Activated T-helper 1 cell treated with anti-CD3 and anti-CD28 coated beads, Interleukin-12 subunit alpha, Interleukin-12 subunit beta, Interleukin-2, Interleukin-4 antibody, amounts not matched to agents 30 ng/mL and 10 ng/mL and 1 ng/mL, durations not matched to agents 14 hours and 24 hours and 36 hours (primary cell): Measurements from ENCODE around the gene SLC49A4. TPM values are rescaled to one million over a fixed set of nuclear protein-coding genes. Genes with fewer than 3 reads are reported as not detected.
"Not testable (repeated sequence)": the region's sequence is repeated elsewhere in the genome, so short reads cannot be mapped to it uniquely, and the experiment has no call there.

Experiments
- DNase-seq: peaks from one replicate; pipeline ENCODE4 v3.0.0; 2021; ENCODE audit warnings: low spot score
- H3K27ac Mint-ChIP-seq: one replicate; pipeline ENCODE4 v1.8.0; 2021; ENCODE audit warnings: mild to moderate bottlenecking, mixed read lengths
- H3K27me3 Mint-ChIP-seq: one replicate; pipeline ENCODE4 v1.8.0; 2022; ENCODE audit warnings: mild to moderate bottlenecking, moderate library complexity, mixed read lengths; ENCODE audit not compliant: insufficient read depth
- H3K36me3 Mint-ChIP-seq: one replicate; pipeline ENCODE4 v1.8.0; 2021; ENCODE audit warnings: low read depth, mixed read lengths
- H3K4me1 Mint-ChIP-seq: one replicate; pipeline ENCODE4 v1.8.0; 2021; ENCODE audit warnings: low read depth, mixed read lengths
- H3K4me3 Mint-ChIP-seq: one replicate; pipeline ENCODE4 v1.8.0; 2021; ENCODE audit warnings: mild to moderate bottlenecking, moderate library complexity, mixed read lengths
- H3K9me3 Mint-ChIP-seq: one replicate; pipeline ENCODE4 v1.8.0; 2021; ENCODE audit warnings: mixed read lengths
- intact Hi-C: fragments of 100-400 bp; cut with micrococcal nuclease; formaldehyde crosslinking; loops from one replicate; pipeline ENCODE4 v1.15.1; 2024
- total RNA-seq: library from RNA; stranded (reverse); gene quantifications from 2 replicates; pipeline ENCODE4 v1.2.3, GENCODE V29; 2022

Gene SLC49A4
- 1.7 and 1.9 TPM in 2 replicates for total RNA-seq

DNA sequence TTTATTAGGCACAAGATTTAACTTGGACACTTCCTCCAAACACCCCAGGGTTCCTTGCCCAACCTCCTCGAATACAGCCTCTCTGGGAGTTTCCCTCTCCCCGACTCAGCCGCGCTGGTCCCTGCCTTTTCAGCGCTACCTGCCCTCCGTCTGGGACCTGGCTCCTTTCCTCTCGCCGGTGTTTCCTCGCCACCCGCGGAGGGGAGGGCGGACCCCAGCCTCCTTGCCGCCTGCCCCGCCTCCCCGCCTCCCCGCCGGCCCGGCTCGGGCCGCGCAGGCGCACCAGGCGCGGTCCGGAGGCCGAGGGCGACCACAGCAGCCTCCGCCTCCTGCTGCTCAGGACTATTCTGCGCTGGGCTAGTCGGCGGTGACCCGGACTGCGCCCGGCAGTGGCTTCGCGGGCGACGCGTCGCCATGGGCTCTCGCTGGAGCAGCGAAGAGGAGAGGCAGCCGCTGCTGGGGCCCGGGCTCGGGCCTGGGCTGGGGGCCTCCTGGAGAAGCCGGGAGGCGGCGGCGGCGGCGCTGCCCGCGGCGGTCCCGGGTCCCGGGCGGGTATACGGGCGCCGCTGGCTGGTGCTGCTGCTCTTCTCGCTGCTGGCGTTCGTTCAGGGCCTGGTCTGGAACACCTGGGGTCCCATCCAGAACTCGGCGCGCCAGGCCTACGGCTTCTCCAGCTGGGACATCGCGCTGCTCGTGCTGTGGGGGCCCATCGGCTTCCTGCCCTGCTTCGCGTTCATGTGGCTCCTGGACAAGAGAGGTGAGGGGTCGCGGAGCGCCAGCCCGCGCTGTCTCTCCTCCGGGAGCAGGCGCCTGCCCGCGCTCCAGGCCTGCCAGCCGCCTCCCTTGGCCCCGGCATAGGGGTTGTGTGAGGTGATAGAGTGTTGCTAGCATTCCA is at the start of gene SLC49A4:
TSS of gene SLC49A4 (plus strand) at position 291 of the 895 bp plus-strand sequence. CDS start at position 415, 124 bp downstream.
- intact Hi-C loops = loop anchor here (1.0 to 10.0 kb wide), 11 partner anchors 62 to 1248 kb away; partner anchors contain the start of genes DTX3L, EAF2, HACD2 and HCLS1
- Mint-ChIP-seq H3K27me3 (no peaks in the 10 kb centered on the region), H3K36me3 (peaks cover 9% of the 10 kb centered on the region), H3K27ac (peak within 1 kb of the TSS; percentile 79), H3K4me1 (peaks cover 39% of the 10 kb centered on the region), H3K9me3 (no peaks in the 10 kb centered on the region), H3K4me3 (peak within 1 kb of the TSS; percentile 89)
- DNase-seq = peak; percentile 71

DNA sequence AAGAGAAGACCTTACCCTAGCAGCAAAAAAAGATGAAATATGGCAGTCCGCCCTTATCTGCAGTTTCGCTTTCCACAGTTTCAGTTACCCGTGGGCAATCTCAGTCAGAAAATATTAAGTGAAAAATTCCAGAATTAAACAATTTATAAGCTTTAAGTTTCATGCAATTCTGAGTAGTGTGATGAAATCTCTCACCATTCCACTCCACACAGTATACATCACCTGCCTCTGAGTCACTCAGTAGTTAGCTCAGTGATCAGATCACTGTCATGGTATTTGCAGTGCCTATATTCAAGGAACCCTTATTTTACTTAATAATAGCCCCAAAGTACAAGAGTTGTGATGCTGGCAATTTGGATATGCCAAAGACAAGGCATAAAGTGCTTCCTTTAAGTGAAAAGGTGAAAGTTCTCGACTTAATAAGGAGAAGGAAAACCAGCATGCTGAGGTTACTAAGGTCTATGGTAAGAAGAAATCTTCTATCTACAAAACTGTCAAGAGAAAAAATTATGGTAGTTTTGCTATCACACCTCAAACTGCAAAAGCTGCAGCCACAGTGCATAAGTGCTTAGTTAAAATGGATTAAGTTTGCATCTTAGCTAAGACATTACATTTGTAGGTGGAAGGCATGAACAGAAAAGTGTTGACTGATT is 49.4 kb upstream of the SLC49A4 start:
- no peak for DNase-seq
- H3K4me1 Mint-ChIP-seq = no peaks in the 10 kb centered on the region
- no peaks in the 10 kb centered on the region for H3K27me3 Mint-ChIP-seq
- intact Hi-C loops = no loop called here
- no peaks in the 10 kb centered on the region for H3K9me3 Mint-ChIP-seq
- no peak overlapping the region for H3K27ac Mint-ChIP-seq
- peaks cover 5% of the 10 kb centered on the region for H3K36me3 Mint-ChIP-seq
- no peak overlapping the region for H3K4me3 Mint-ChIP-seq

DNA sequence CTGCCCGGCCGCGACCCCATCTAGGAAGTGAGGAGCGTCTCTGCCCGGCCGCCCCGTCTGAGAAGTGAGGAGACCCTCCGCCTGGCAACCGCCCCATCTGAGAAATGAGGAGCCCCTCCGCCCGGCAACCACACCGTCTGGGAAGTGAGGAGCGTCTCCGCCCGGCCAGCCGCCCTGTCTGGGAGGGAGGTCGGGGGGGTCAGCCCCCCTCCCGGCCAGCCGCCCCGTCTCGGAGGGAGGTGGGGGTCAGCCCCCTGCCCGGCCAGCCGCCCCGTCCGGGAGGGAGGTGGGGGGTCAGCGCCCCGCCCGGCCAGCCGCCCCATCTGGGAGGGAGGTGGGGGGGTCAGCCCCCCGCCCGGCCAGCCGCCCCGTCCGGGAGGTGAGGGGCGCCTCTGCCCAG is 47.6 kb upstream of the SLC49A4 start:
- DNase-seq, H3K4me3 Mint-ChIP-seq, intact Hi-C loops, H3K9me3 Mint-ChIP-seq, H3K27ac Mint-ChIP-seq, H3K36me3 Mint-ChIP-seq, H3K27me3 Mint-ChIP-seq, H3K4me1 Mint-ChIP-seq: not testable (repeated sequence)

DNA sequence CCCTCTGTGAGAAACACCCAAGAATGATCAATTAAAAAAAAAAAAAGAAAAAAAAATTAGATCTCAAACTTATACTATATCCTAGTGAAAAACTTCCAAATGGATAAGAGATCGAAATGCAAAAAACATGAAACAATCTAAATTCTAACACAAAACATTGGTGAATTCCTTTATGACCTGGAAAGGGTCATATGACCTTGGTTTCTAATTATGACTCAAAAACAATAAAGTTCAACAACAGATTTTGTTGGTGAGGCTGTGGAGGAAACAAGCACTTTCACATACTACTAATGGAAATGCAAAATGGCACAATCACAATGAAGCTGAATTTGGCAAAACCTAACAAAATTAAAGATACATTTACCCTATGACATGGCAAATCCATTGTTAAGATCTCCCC is 46.5 kb upstream of the SLC49A4 start:
- intact Hi-C loops = no loop called here
- no peak for DNase-seq
- Mint-ChIP-seq H3K4me1 (no peaks in the 10 kb centered on the region), H3K36me3 (peaks cover 4% of the 10 kb centered on the region), H3K27ac (no peak overlapping the region), H3K27me3 (no peaks in the 10 kb centered on the region), H3K4me3 (no peak overlapping the region), H3K9me3 (no peaks in the 10 kb centered on the region)

DNA sequence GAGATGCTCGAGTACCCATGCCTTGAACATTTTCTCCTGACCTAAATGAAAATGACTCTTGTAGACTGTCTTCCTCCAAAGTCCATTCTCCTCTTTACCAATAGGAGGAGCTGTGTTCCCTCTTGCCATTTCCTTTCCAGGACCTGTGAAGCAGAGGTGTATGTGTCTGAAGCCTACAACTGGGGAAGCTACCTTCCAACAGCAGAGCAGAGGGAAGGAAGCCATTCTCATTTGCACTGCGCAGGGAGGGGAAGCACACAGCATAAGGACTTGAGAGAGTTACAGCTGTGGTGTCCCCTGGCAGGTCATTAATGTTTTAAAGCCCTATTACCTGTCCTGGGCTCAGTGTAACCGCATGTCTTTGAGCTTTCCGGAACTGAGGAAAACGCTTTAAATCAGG is 39.9 kb upstream of the SLC49A4 start:
- intact Hi-C loops = loop anchor here (1.0 to 10.0 kb wide), 2 partner anchors 170 to 273 kb away; no protein-coding TSS in a partner anchor
- H3K4me3 Mint-ChIP-seq = no peak overlapping the region
- no peak overlapping the region for H3K27ac Mint-ChIP-seq
- H3K4me1 Mint-ChIP-seq = peaks cover 9% of the 10 kb centered on the region
- DNase-seq = no peak
- H3K27me3 Mint-ChIP-seq = no peaks in the 10 kb centered on the region
- H3K36me3 Mint-ChIP-seq = peaks cover 11% of the 10 kb centered on the region
- H3K9me3 Mint-ChIP-seq = no peaks in the 10 kb centered on the region

GRCh38 chr3:122755491-122755890 is 39.4 kb upstream of the SLC49A4 start:
- Mint-ChIP-seq H3K27ac (no peak overlapping the region), H3K27me3 (no peaks in the 10 kb centered on the region), H3K4me3 (no peak overlapping the region), H3K4me1 (peaks cover 9% of the 10 kb centered on the region), H3K36me3 (peaks cover 11% of the 10 kb centered on the region), H3K9me3 (no peaks in the 10 kb centered on the region)
- DNase-seq = no peak
- intact Hi-C loops = loop anchor here (1.0 to 10.0 kb wide), 2 partner anchors 169 to 273 kb away; no protein-coding TSS in a partner anchor

- DNase-seq = no peak
- no peaks in the 10 kb centered on the region for H3K27me3 Mint-ChIP-seq
- intact Hi-C loops = loop anchor here (10.0 kb wide), 1 partner anchor 166 kb away; no protein-coding TSS in a partner anchor
- peaks cover 9% of the 10 kb centered on the region for H3K4me1 Mint-ChIP-seq
- H3K4me3 Mint-ChIP-seq = no peak overlapping the region
- H3K27ac Mint-ChIP-seq = no peak overlapping the region
- peaks cover 7% of the 10 kb centered on the region for H3K36me3 Mint-ChIP-seq
- no peaks in the 10 kb centered on the region for H3K9me3 Mint-ChIP-seq
Observed at GRCh38 chr3:122758877-122759560, 35.9 kb upstream of the SLC49A4 start.

- DNase-seq = no peak
- Mint-ChIP-seq H3K4me1 (peaks cover 9% of the 10 kb centered on the region), H3K27me3 (no peaks in the 10 kb centered on the region), H3K9me3 (no peaks in the 10 kb centered on the region), H3K4me3 (no peak overlapping the region), H3K36me3 (peaks cover 2% of the 10 kb centered on the region), H3K27ac (no peak overlapping the region)
- intact Hi-C loops = no loop called here
Observed at GRCh38 chr3:122760453-122761271, 34.2 kb upstream of the SLC49A4 start.

DNA sequence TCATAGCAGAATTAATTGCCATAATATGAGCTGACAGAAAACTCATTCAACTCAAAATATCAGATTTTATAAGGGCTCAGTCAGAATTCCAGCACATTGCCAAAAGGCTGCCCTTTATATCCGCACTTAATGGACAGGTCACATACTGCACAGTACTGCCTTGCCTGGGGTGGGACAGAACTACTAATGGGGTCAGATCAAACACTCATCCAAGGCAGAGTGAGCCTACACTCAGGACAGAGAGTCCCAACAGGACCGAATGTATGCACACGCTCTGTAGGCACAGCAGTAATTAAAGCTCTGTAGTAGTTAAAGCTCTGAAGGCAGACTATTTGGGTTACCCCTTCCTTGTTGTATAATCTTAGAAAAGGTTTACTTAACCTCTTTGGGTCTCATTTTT is 28.4 kb upstream of the SLC49A4 start:
- no peak overlapping the region for H3K27ac Mint-ChIP-seq
- no peaks in the 10 kb centered on the region for H3K27me3 Mint-ChIP-seq
- DNase-seq = no peak
- no peaks in the 10 kb centered on the region for H3K4me1 Mint-ChIP-seq
- intact Hi-C loops = no loop called here
- no peaks in the 10 kb centered on the region for H3K9me3 Mint-ChIP-seq
- no peak overlapping the region for H3K4me3 Mint-ChIP-seq
- no peaks in the 10 kb centered on the region for H3K36me3 Mint-ChIP-seq

DNA sequence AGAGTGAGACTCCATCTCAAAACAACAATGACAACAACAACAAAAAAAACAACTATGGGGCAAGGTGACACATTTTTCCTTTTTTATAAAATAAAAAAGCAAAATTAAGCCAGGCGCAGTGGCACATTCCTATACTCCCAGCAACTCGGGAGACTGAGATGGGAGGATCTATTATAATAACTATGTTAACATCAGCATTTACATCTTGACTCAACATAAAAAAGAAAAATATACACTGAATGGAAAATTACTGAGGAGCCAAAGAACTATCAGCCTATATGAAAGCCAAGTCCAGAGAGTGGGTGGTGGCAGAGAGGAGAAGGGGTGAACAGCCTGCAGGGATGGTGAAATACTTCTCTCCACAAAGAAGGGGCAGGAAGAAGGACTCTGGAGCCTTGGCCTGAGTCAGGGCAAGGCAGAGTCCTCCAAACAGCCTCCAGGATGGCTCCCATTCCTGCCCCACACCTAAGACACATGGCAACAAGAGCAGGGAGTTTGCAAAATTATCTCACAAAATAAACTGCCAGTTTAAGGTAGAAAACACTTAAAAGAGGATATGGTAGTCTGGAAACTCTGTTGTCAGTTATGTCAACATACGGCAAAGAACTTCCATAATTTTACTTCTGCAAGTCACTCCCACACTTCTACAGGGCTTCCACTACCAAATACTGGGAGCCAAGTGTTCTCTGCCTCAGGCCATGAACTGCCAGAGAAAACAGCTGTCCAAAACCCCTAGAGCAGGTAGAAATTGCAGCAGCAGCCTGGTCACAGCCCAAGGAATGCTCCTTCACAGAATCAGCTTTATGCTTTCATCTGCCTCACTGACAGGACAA is 27.1 kb upstream of the SLC49A4 start:
- intact Hi-C loops = no loop called here
- Mint-ChIP-seq H3K4me3 (no peak overlapping the region), H3K27ac (no peak overlapping the region), H3K27me3 (no peaks in the 10 kb centered on the region), H3K9me3 (no peaks in the 10 kb centered on the region), H3K36me3 (no peaks in the 10 kb centered on the region), H3K4me1 (no peaks in the 10 kb centered on the region)
- DNase-seq = no peak

GRCh38 chr3:122770521-122771202 is 24.2 kb upstream of the SLC49A4 start:
- intact Hi-C loops = no loop called here
- Mint-ChIP-seq H3K9me3 (no peaks in the 10 kb centered on the region), H3K27me3 (no peaks in the 10 kb centered on the region), H3K4me1 (no peaks in the 10 kb centered on the region), H3K4me3 (no peak overlapping the region), H3K36me3 (no peaks in the 10 kb centered on the region), H3K27ac (no peak overlapping the region)
- no peak for DNase-seq
